ENCODE results near the gene NUDCD3.

Gene NUDCD3

GRCh38 chr7:44398953-44399574 lies 91.4 kb downstream of the NUDCD3 start:
- DNase-seq (ENCODE audit: low read depth) = no peak

GRCh38 chr7:44398511-44398911 lies 91.9 kb downstream of the NUDCD3 start:
- no peak for DNase-seq (ENCODE audit: low read depth)

- no peak for DNase-seq (ENCODE audit: low read depth)
Measured at GRCh38 chr7:44396931-44397545, 93.4 kb downstream of the NUDCD3 start.

DNA sequence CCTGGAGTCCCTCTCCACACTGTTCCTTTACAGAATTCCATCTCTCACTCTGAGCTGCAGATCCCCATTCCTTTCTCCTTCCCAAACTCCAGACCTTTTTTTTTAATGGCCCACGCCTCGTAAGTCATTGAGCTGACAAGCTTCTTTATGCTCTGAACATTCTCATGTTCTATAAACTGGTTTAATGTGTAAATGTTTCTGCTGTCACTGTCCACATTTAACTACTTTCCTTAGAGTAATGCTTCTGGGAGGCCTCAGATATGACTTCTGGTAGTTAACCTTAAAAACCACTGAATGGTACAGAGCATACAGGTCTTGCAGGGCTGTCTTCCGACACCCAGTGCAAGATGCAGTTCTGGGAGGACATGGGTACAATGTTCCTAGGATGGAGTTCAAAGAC lies 94.0 kb downstream of the NUDCD3 start:
- DNase-seq (ENCODE audit: low read depth) = no peak

- DNase-seq (ENCODE audit: low read depth) = no peak
Measured at GRCh38 chr7:44395067-44395466, 95.4 kb downstream of the NUDCD3 start.

GRCh38 chr7:44394636-44395035 lies 95.8 kb downstream of the NUDCD3 start:
- DNase-seq (ENCODE audit: low read depth) = no peak

GRCh38 chr7:44394112-44394447 lies 96.4 kb downstream of the NUDCD3 start:
- no peak for DNase-seq (ENCODE audit: low read depth)

DNA sequence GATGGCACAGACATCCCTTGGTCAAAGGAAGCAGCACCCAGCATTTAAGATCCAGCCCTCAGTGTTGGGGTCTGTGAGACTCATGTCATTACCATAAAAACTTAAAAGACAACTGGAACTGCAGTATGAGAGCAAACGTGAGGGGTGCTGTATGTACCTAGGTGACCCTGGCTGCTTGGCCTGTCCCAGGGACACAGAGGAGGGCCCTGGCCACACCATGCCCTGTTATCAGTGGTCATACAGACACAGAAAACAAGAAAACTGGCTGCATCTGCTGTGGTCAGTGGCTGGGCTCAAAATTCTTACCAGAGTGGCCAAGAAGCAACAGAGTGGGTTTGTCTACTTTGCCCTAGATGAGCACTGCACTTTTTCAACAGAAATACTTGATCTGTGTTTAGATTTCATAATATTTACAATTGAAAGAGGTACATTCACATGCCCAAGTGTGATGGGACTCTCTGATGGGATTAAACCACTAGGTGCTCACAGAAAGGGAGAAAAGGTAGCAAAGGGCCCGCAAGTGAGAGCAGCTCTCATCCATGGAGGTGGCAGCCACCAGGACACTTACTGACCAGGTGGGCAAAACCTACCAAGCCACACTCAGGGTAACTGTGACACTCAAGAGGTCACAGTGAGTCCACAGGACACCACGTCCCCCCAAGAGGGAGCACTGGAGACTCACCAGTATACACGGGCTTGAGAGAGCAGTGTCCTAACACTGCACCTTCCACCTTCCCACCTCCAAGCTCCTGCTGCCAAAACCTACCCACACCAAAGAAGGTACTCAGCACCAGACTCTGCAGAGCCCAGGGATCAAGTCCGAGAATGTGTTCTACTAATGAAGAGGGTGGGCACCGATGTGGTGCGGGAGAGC lies 97.0 kb downstream of the NUDCD3 start:
- DNase-seq (ENCODE audit: low read depth) = no peak

GRCh38 chr7:44392618-44393010 lies 97.8 kb downstream of the NUDCD3 start:
- DNase-seq (ENCODE audit: low read depth) = no peak

DNA sequence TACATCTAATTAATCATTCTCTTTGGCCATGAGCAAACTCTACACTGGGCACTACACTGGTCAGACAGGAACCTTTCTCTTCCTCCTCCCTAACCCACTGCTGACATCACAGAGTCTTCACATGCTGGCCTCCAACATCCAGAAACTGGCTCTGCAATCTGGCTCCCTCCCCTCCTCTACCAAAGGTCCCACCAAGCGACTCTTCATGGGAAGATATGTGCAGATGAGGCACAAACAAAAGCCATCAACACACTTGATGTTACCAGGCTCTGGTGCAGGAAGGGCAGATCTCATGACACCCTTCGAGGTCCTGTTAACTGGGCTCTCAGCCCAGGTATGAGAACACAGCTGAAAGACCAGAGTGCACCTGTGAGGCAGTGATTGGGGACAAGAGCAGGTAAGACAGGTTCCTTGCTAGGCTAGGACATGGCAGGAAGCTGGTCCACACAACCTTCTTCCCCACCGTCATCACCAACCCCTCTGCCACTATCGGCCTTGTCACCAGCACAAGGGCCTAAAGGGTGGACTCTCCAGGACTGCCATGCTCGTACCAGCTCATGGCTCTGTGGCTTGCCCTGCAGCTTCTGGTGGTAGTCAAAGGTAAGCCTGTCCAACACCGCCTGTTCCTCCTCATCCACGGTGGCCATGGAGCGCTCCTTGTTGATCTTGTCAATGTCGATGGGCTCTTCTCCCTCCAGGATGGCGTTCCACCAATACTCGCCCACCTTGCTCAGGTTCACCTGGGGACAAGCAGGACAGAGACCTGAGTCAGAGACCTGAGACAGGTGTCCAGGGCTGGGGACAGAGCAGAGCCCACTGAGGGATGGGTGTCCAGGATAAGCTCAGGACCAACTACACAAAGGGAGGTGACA lies 98.5 kb downstream of the NUDCD3 start:
- DNase-seq (ENCODE audit: low read depth) = no peak

DNA sequence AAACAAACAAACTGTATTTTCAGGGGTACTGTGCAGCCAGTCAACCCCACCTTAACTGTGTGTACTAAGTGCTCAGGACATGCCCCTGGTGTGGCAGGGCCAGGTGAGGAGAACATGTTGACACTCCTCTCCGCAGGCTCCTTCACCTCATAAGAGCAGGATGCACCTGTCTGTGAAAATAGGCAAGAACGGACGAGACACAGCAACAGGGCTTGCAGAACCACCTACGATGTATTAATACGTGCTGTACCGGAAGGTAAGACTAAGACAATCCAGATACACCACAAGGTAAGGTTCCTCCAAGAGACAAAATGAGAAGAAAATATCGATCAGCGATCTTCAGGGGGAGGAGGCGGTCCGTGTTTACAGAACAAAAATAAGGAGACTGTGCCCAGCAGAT lies 99.3 kb downstream of the NUDCD3 start:
- no peak for DNase-seq (ENCODE audit: low read depth)

DNA sequence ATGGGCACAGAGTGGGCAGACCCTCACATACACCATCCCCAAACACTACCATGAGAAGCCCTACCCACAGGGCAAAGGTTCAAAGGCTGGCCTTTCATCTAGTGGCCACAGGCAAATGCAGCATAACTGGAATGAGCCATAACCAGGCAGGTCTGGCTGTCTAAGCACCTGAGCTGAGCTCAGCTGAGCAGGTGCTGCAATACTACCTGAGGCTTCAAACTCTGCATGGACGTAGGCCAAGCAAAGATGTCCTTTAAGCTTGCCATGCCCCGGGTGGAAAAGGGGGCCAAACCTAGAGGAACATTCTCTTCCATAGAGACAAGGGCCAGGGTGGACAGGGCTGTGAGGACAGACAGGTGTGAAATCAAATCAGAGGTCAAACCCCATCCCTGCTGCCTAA lies 99.8 kb downstream of the NUDCD3 start:
- no peak for DNase-seq (ENCODE audit: low read depth)

GRCh38 chr7:44388089-44388970 lies 102.1 kb downstream of the NUDCD3 start:
- DNase-seq (ENCODE audit: low read depth) = no peak

- no peak for DNase-seq (ENCODE audit: low read depth)
Measured at GRCh38 chr7:44387389-44387788, 103.1 kb downstream of the NUDCD3 start.

DNA sequence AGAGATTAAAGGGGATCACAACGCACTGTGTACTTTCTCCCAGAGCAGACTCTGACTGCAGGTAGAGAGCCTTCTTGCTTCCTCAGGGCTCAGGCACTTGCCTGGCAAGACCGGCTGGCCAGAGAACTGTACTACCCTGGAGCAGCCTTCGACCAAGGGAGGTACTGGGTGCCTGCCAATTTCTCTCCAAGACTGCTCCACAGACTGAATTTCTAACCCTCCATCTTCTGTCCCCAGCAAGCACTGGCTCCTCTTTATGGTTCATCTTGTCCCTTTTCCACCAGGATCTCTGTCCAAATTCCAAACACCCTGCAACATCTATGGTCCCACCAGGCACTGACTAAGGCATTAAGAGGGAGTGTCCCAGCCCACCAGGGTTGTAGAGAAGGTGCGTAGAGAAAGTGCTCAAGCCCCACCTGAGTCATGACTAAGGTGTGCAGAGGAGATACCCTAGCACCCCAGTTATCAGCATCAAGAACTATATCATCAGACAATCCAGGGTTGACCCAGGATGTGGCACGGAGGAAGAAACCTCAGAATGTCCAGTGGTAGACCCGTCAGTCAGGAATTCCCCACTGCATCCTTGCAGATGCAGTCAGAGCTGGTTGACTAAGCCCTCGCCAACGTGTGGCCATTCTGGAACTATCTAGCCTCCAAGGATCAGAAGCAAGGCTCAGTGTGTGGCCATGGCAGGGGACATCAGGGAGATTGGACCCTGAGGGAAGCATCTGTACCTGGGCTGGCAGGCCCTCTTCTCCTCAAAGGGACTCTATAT lies 104.1 kb downstream of the NUDCD3 start:
- DNase-seq (ENCODE audit: low read depth) = no peak

DNA sequence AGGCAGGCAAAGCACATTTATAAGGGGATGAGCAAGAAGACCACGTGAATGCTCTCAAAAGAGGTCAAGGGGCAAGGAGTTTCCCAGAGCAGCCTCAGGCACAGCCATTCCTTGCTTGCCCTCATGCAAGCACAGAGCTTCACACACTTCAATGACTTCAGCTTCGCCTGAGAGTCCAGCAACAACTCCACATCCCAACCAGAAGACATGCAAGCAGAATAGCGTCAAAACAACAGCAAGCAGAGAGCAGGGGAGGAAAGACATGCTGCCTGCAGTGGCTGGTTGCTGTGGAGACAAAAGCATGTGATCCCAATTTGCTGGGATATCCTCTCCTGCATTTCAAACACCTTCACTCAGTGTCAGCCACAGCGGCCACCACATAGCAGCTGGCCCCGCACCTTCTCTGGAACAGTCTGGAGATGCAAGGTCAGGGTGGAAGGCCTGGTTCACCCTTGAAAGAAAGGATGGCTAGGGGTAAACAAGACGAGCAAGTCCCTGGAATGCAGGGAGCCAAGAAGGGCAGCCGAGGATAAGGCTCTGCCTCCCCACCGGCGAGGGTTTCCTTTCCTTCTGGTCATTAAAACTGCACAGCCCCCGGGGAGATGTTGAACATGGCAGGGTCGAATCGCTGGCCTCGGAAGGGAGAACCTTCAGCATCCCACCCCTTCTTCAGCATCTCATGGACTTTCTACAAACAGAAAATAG lies 104.9 kb downstream of the NUDCD3 start:
- DNase-seq (ENCODE audit: low read depth) = no peak

DNA sequence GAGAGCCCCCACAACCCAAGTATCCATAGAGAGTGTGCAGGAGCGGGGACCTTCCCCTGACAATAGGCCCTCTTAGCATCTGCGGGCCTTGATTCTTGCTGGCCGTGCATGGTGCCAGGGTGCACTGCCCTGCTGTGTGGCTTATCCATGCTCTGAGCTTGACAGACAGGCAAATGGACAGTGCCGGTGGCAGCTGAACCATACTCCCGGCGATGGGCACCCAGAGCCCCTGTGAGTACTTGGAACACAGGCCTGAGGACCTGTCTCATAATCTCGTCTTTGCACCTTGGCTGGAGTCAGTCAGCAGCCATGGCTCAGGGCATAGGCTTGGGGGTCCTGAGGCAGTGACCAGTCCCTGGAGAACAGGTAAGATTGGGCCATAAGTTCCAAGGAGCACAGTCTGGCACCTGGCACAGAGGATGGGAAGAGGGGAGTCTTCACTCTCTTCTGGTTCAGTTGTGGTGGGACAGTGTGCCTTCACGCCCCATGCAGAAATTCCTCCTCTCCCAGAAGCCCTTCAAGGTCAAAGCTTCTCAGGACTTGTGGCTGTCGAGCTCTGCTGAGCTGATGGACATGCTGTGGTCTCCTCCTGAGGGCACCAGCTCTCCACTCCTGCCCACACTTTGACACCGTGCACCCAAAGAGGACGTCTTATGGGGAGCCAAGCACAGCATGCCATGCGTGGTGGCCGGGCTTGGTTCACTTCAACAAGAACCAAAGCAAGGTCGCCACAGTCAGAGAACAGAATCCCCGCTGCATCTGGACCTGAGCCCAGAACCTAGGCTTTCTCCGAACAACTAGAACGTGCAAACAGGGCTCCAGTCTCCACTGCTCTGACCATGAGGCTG lies 105.6 kb downstream of the NUDCD3 start:
- DNase-seq (ENCODE audit: low read depth) = no peak

DNA sequence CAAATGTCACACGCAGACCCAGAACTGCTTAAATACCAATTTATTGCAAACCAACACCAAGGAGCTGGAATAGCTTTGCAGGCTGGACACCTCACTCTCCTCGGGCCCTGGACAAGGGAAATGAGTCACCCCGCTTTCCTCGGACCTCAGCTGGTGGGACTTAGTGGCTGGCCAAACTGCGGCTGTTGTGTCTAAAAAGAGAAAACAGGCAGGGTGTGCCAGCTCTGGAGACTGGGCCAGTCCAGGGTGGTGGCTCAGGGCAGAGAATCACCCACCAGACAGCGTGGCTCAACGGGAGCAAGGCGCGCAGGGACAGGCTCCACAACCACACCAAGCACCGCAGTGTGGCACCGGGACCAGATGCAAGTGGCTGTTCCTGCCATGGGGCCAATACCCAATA lies 106.9 kb downstream of the NUDCD3 start:
- no peak for DNase-seq (ENCODE audit: low read depth)
